Measurements from ENCODE around the gene SLC17A9. TPM values are rescaled to one million over a fixed set of nuclear protein-coding genes. Genes with fewer than 3 reads are reported as not detected.

SLC17A9 gene
- total and polyA plus RNA-seq, 8 donors, result 0.63 to 7.7 (median 3.1) TPM

- WGBS, 2 donors, result 30 to 33% methylated on average over 11 of the region's 11 CpGs
- Histone ChIP-seq H3K4me3 (no peak overlapping the region), H3K36me3 (no peaks in the 10 kb centered on the region), H3K27ac (no peak overlapping the region), H3K4me1 (no peaks in the 10 kb centered on the region), H3K27me3 (peaks cover 0 to 34% (median 6%) of the 10 kb centered on the region in 4 donors), H3K9me3 (no peaks in the 10 kb centered on the region)
- DNase-seq, result no peak
- TF ChIP-seq CTCF (IDR thresholded peaks at IDR 0.05), result no peak
- no peak for FAIRE-seq
- ATAC-seq, result no peak
- intact Hi-C loops (cut with DNase I), result loop anchor here in 1 of 3 donors (5.0 kb wide), 1 partner anchor 114 kb away; no protein-coding TSS in a partner anchor
Measured at GRCh38 chr20:63000958-63001357, 48.4 kb downstream of the SLC17A9 start.

GRCh38 chr20:63002511-63002910 lies 50.0 kb downstream of the SLC17A9 start:
- peak in 1 of 6 donors; percentile 2 for DNase-seq
- H3K36me3 ChIP-seq, result no peaks in the 10 kb centered on the region
- no peak for TF ChIP-seq CTCF (IDR thresholded peaks at IDR 0.05)
- no peak overlapping the region for H3K27ac ChIP-seq
- H3K4me3 ChIP-seq, result no peak overlapping the region
- H3K4me1 ChIP-seq, result no peaks in the 10 kb centered on the region
- ATAC-seq, result no peak
- WGBS, 2 donors, result 62 to 69% methylated on average over 11 of the region's 11 CpGs
- H3K9me3 ChIP-seq, result no peaks in the 10 kb centered on the region
- no peak for FAIRE-seq
- peaks cover 0 to 39% (median 13%) of the 10 kb centered on the region in 4 donors for H3K27me3 ChIP-seq
- intact Hi-C loops (cut with DNase I), result loop anchor here in 1 of 3 donors (5.0 kb wide), 1 partner anchor 115 kb away; no protein-coding TSS in a partner anchor

GRCh38 chr20:63003546-63003945 lies 51.0 kb downstream of the SLC17A9 start:
- 7 to 8% methylated on average over 13 of the region's 13 CpGs for WGBS, 2 donors
- Histone ChIP-seq H3K27ac (no peak overlapping the region), H3K27me3 (peaks cover 0 to 50% (median 14%) of the 10 kb centered on the region in 4 donors), H3K36me3 (no peaks in the 10 kb centered on the region), H3K9me3 (no peaks in the 10 kb centered on the region), H3K4me1 (no peaks in the 10 kb centered on the region), H3K4me3 (no peak overlapping the region)
- DNase-seq (peak in 1 of 6 donors; percentile 6), ATAC-seq (no peak), FAIRE-seq (no peak)
- TF ChIP-seq CTCF (IDR thresholded peaks at IDR 0.05), result no peak
- intact Hi-C loops (cut with DNase I), result loop anchor here in 1 of 3 donors (5.0 kb wide), 1 partner anchor 116 kb away; no protein-coding TSS in a partner anchor

GRCh38 chr20:63004607-63005364 lies 52.3 kb downstream of the SLC17A9 start:
- peak in 2 of 6 donors; percentile 9 to 51 for DNase-seq
- Histone ChIP-seq H3K4me1 (no peaks in the 10 kb centered on the region), H3K36me3 (no peaks in the 10 kb centered on the region), H3K27me3 (peaks cover 0 to 61% (median 16%) of the 10 kb centered on the region in 4 donors), H3K9me3 (no peaks in the 10 kb centered on the region), H3K27ac (no peak overlapping the region), H3K4me3 (no peak overlapping the region)
- ATAC-seq, result no peak
- WGBS, 2 donors, result 3 to 4% methylated on average over 51 to 53 of the region's 53 CpGs
- FAIRE-seq, result no peak
- no peak for TF ChIP-seq CTCF (IDR thresholded peaks at IDR 0.05)
- intact Hi-C loops (cut with DNase I), result loop anchor here in 1 of 3 donors (5.0 kb wide), 2 partner anchors 107 to 117 kb away; no protein-coding TSS in a partner anchor
